NCI-H82 treated with DMSO at 0.1 percent for 48 hours (cell line): ENCODE measurements around the gene GOLT1A.

Source experiments
- DNase-seq: peaks from one replicate; lab custom pipeline; 2025; ENCODE audit not compliant: unreplicated experiment; lab: John Stamatoyannopoulos, UW

Gene GOLT1A

GRCh38 chr1:204162494-204163074 is 51.2 kb downstream of the GOLT1A start:
- peak; percentile 59 for DNase-seq

DNA sequence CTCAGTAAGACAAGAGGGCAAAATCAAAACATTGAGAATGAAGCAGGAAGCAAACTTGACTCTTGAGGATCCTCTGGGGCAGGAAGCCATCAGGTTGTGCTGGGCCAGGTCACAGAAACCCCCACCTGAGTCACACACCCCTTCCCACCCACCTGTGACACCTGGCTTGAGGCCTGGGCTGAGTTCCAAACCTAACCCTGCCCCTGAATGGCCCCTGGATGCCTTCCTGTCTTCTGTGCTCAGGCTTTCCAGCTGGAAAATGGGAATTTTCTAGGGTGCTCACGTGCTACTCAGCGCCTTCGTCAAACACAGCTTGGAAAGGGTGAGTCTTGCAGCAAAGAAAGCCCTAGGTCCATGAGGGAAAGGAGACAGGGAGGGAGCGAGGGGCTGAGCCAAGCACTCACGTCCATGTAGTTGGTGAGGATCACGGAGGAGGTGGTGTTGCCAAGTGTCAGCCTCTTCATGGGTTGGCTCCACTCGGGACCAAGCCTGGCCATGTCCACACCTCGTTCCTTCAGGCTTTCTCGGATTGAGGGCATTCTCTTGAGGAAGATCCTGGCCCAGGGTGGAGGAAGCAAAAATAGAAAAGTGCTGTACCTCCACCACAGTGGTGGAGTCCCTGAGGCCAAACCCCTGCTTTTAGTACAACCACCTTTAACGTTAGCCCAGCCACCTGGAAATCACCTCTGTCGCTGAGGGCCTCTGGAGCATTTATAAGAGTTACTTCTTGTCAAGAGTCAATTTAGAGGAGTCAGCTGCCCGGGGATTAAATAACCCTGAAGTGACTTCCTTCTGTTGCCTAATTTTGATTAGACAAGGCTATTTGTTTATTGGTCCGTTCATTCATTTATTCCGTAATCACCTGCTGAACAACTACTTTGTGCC is 51.9 kb downstream of the GOLT1A start:
- DNase-seq, result no peak

DNA sequence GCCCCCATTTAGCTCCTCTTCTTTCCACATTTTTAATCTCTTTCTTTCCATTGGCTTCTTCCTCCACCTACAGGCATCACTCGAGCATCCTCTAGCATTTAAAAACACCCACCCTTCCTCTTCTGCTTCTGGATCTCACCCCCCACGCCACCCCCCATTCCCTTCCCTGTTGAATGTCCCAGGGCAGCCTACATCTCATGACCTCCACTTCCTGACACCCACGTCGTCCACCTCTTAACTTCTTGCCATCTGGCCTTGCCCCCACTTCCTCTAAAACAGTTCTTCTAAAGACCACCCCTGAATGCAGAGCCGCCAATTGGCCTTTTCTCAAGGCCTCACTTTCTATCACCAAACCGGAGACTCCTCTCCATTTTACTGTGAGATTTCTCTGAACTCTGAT is 55.8 kb downstream of the GOLT1A start:
- DNase-seq, result no peak

- no peak for DNase-seq
Measured at GRCh38 chr1:204155881-204156280, 57.9 kb downstream of the GOLT1A start.

DNA sequence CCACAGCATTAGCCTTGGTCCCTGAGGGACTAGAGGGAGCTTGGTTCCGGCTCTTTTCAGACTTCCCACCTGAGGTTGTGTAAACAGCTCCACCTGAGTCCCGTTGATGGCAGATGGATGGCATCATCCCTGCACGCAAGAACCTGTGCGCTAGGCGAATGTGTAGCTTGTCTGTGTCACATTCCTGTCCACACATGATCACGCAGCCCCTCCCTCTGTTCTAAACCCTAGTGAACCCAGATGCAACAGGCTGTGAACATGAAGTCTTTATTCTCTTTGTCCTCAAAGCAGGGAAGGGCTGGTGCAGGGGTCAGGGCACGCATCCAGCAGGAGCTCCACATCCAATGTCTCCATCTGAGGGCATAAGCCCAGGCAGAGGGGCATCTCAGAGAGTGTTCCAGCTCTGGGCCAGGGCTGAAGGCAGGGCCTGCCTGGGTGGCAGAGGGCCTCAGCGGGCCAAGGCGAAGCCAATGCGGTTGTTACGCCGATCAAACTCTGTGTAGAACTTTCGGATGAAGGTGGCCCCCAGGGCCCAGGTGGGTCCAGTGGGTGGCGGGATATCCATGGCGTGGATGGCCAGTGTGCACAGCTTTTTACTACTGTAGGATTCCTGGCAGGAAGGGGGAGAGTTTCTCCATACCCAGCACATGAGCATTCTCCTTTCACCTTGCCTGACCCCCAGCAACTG is 59.1 kb downstream of the GOLT1A start:
- DNase-seq, result no peak

- DNase-seq, result no peak
Measured at GRCh38 chr1:204153667-204154066, 60.1 kb downstream of the GOLT1A start.

- DNase-seq, result no peak
Measured at GRCh38 chr1:204152310-204153044, 61.3 kb downstream of the GOLT1A start.

DNA sequence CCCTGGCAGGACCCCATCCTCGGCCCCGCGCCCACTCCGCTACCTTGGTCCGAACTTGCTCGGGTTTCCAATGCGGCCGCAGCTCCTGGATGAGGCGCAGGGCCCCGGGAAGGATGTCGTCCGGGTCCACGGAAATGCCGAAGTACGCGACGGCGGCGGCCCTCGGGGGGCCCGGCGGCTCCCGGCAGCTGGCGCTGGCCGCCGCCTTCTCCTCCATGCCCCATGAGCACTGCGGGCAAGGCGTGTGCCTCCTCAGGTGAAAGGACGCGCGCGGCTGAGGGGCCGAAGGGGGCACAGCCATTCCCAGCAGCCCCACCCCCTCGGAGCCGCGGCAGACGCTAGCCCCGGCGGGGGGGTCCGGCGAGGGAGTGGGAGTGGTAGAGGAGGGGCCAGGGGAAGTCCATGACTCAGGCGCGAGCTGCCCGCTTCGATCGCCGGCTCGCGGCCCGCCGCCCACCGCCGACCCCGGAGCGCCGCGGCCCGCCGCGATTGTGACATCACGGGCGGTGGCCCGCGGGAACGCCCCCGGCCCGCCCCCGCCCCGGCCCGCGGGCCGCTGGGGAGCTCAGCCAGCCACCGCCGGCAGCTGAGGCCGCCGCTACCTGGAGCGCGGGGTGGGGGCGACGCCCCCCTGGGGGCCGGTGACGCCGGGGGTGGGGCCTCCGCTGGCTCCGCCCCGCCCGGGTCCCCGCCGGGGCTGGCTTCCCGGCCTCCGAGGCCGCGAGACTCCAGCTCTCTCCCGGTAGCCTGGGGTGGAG is 62.1 kb downstream of the GOLT1A start, which contains the start of gene ETNK2:
TSS of gene ETNK2 (minus strand) at position 493 of the 758 bp plus-strand sequence. CDS start at position 301, 192 bp downstream.
- peak; percentile 66 for DNase-seq

DNA sequence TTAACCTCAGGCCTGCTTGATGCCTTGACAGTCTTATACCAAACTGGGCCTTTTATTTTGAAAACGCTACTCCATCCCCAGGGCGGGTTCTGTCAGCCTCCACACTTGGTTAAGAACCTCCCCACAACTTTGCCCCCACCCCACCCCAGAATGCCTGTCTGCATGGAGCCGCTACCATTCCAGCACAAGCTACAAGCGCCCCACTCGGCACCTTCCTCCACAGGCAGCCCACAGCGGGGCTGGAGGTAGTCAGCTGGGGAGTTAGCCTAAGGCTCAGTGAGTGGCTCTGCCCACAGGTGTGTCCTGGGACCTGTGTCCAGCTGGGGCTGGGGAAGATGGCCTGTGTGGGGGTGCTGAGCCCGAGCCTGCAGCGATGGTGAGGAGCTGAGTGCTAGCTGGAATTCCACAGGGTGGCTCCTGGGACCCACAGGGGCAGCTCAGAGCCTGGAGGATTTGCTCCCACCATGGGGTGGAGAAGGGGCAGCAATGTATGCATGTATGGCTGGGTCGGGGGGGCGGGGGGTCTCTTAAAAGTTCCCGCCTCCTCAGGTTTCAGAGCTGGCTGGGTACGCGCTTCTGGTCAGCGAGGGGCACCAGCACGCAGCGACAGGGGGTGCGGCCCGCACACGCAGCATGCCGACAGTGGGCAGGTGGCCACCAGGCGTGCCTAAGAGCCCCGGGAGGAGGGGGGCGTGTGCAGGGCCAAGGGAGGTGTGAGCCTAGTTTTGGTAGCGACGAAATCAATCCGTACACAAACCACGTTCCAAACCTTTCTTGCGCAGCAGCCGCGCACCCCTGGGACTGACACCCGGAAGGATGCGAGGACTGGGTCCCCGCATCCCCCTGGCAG is 62.9 kb downstream of the GOLT1A start:
- DNase-seq, result no peak

- DNase-seq, result no peak
Measured at GRCh38 chr1:204149635-204150565, 63.9 kb downstream of the GOLT1A start.

- DNase-seq, result no peak
Measured at GRCh38 chr1:204149107-204149506, 64.7 kb downstream of the GOLT1A start.
